Peyer's patch (tissue), 4 donors: Measurements from ENCODE around the gene NEMF.

ENCODE experiments used
- POLR2A ChIP-seq, 2 donors: fragments of 450-650 bp; IDR thresholded peaks; one replicate each; pipeline ENCODE4 v1.5.1; 2017; ENCODE audit warnings: antibody characterized with exemption in 2 of 2, mild to moderate bottlenecking in 2 of 2, moderate library complexity in 2 of 2
- TF ChIP-seq, protein P1 (sequence below), 6 experiments: fragments of 450-650 bp in 4 of 6; fragments of 200-600 bp in 2 of 6; sonication (generic) in 1 of 6; IDR thresholded peaks; one replicate each; pipeline ENCODE4 v1.5.1; 2017 to 2019; ENCODE audit warnings: antibody characterized with exemption in 6 of 6, mild to moderate bottlenecking in 3 of 6, moderate library complexity in 1 of 6

- no peak for TF ChIP-seq POLR2A (IDR thresholded peaks at IDR 0.05)
- TF ChIP-seq, protein P1, sequence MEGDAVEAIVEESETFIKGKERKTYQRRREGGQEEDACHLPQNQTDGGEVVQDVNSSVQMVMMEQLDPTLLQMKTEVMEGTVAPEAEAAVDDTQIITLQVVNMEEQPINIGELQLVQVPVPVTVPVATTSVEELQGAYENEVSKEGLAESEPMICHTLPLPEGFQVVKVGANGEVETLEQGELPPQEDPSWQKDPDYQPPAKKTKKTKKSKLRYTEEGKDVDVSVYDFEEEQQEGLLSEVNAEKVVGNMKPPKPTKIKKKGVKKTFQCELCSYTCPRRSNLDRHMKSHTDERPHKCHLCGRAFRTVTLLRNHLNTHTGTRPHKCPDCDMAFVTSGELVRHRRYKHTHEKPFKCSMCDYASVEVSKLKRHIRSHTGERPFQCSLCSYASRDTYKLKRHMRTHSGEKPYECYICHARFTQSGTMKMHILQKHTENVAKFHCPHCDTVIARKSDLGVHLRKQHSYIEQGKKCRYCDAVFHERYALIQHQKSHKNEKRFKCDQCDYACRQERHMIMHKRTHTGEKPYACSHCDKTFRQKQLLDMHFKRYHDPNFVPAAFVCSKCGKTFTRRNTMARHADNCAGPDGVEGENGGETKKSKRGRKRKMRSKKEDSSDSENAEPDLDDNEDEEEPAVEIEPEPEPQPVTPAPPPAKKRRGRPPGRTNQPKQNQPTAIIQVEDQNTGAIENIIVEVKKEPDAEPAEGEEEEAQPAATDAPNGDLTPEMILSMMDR (IDR thresholded peaks at IDR 0.05), result no peak
Measured at GRCh38 chr14:49876563-49877127, 24.1 kb upstream of the NEMF start.
